PC-9 (cell line): Measurements from ENCODE around the gene SERPINH1. TPM values are rescaled to one million over a fixed set of nuclear protein-coding genes. Genes with fewer than 3 reads are reported as not detected.

ENCODE experiments used
- BruUV-seq: library from RNA; stranded (reverse); fragments of 400-500 nt; replicated peaks from 2 replicates; lab custom pipeline; 2021; lab: Mats Ljungman, UMichigan
- CTCF ChIA-PET: fragments of 300-600 bp; sonication (Branson Sonifier 250); formaldehyde crosslinking; loops from one replicate; lab custom pipeline; 2022; ENCODE audit warnings: antibody characterized with exemption; lab: Charles Lee
- POLR2A ChIA-PET: fragments of 300-600 bp; sonication (Branson Sonifier 250); formaldehyde crosslinking; loops from one replicate; lab custom pipeline; 2022; ENCODE audit warnings: antibody characterized with exemption; ENCODE audit not compliant: unreplicated experiment; lab: Charles Lee
- DNase-seq, 2 experiments: peaks; one replicate each; pipeline versions ENCODE4 v3.0.0 to v3.0.0-alpha.2; 2015 to 2022; ENCODE audit warnings: mixed read lengths in 1 of 2
- H2AFZ ChIP-seq: fragments of 200-600 bp; sonication (generic); 2 replicates; pipeline ENCODE4 v1.8.1; 2017; ENCODE audit warnings: antibody characterized with exemption
- H3F3A ChIP-seq: fragments of 200-600 bp; sonication (generic); 2 replicates; pipeline ENCODE4 v1.8.1; 2017; ENCODE audit warnings: antibody characterized with exemption, mild to moderate bottlenecking, low read depth; ENCODE audit not compliant: insufficient read depth
- H3K27ac ChIP-seq: fragments of 200-600 bp; sonication (generic); 2 replicates; pipeline ENCODE4 v1.6.1; 2016; ENCODE audit warnings: mixed run types
- H3K27me3 ChIP-seq: fragments of 200-600 bp; sonication (generic); 2 replicates; pipeline ENCODE4 v1.6.1; 2016; ENCODE audit warnings: low read depth, mixed run types; ENCODE audit not compliant: insufficient read depth
- H3K36me3 ChIP-seq: fragments of 200-600 bp; sonication (generic); 2 replicates; pipeline ENCODE4 v1.6.1; 2016; ENCODE audit warnings: low read depth, mixed run types
- H3K4me1 ChIP-seq: fragments of 200-600 bp; sonication (generic); replicated peaks from 2 replicates; pipeline ENCODE4 v1.6.1; 2016; ENCODE audit warnings: mixed run types; ENCODE audit not compliant: insufficient read depth
- H3K4me2 ChIP-seq: fragments of 200-600 bp; sonication (generic); 2 replicates; pipeline ENCODE4 v1.6.1; 2017; ENCODE audit warnings: mixed run types
- H3K4me3 ChIP-seq: fragments of 200-600 bp; sonication (generic); 2 replicates; pipeline ENCODE4 v1.6.1; 2016; ENCODE audit warnings: mixed run types
- H3K79me2 ChIP-seq: fragments of 200-600 bp; sonication (generic); 2 replicates; pipeline ENCODE4 v1.6.1; 2017; ENCODE audit warnings: low read depth, mixed run types
- H3K9me2 ChIP-seq: fragments of 200-600 bp; sonication (generic); 2 replicates; pipeline ENCODE4 v1.8.1; 2017; ENCODE audit warnings: mild to moderate bottlenecking; ENCODE audit not compliant: insufficient read depth
- H3K9me3 ChIP-seq: fragments of 200-600 bp; sonication (generic); 2 replicates; pipeline ENCODE4 v1.8.1; 2016; ENCODE audit warnings: low read depth; ENCODE audit not compliant: insufficient read depth
- H4K20me1 ChIP-seq: fragments of 200-600 bp; sonication (generic); 2 replicates; pipeline ENCODE4 v1.8.1; 2017; ENCODE audit not compliant: insufficient read depth
- CTCF ChIP-seq: fragments of 200-600 bp; sonication (generic); conservative IDR thresholded peaks from 2 replicates; pipeline ENCODE4 v1.6.1; 2017; ENCODE audit warnings: mixed run types, antibody characterized with exemption, mild to moderate bottlenecking, moderate library complexity
- EZH2 ChIP-seq: fragments of 200-600 bp; sonication (generic); IDR thresholded peaks from 2 replicates; pipeline ENCODE4 v1.8.0; 2017; ENCODE audit warnings: antibody characterized with exemption, low read depth
- intact Hi-C: fragments of 100-400 bp; cut with micrococcal nuclease; formaldehyde crosslinking; loops from one replicate; pipeline ENCODE4 v1.10.0; 2022; ENCODE audit not compliant: unreplicated experiment
- total RNA-seq: library from RNA; stranded (reverse); gene quantifications from 2 replicates; pipeline ENCODE4 v1.2.3, GENCODE V29; 2021

Gene SERPINH1
- total RNA-seq, 1 experiment from 2014 or later: 152 TPM

- ChIA-PET CTCF (interaction anchor here (0.6 to 0.7 kb wide), 2 partner anchors 13 to 39 kb away, joined by 3 to 12 read pairs; no protein-coding TSS in a partner anchor), POLR2A (no interaction called here)
- Histone ChIP-seq H4K20me1 (no peaks in the 10 kb centered on the region), H3K36me3 (no peaks in the 10 kb centered on the region), H3K27ac (no peak overlapping the region), H3K79me2 (no peaks in the 10 kb centered on the region), H2AFZ (no peak overlapping the region), H3K9me2 (no peaks in the 10 kb centered on the region), H3K4me1 (peaks cover 3% of the 10 kb centered on the region; the same call in 1 of the 2 replicates), H3K4me2 (no peak overlapping the region), H3K27me3 (0 out of 2 replicates have a peak, but pooled peaks cover 7% of the 10 kb centered on the region), H3K4me3 (no peak overlapping the region), H3F3A (peaks cover 2% of the 10 kb centered on the region; the same call in 1 of the 2 replicates), H3K9me3 (no peaks in the 10 kb centered on the region)
- TF ChIP-seq CTCF (no peak), EZH2 (no peak)
- no peak for DNase-seq
- no TSS peak for BruUV-seq
- intact Hi-C loops: loop anchor here (5.0 kb wide), 1 partner anchor 204 kb away; no protein-coding TSS in a partner anchor
Observed at GRCh38 chr11:75598264-75598663, 36.2 kb downstream of the SERPINH1 start.

GRCh38 chr11:75598900-75599299 lies 36.8 kb downstream of the SERPINH1 start:
- POLR2A ChIA-PET: no interaction called here
- Histone ChIP-seq H3K4me2 (no peak overlapping the region), H2AFZ (no peak overlapping the region), H3K79me2 (no peaks in the 10 kb centered on the region), H3K27me3 (0 out of 2 replicates have a peak, but pooled peaks cover 7% of the 10 kb centered on the region), H4K20me1 (no peaks in the 10 kb centered on the region), H3K4me3 (no peak overlapping the region), H3K9me3 (no peaks in the 10 kb centered on the region), H3K36me3 (no peaks in the 10 kb centered on the region), H3K27ac (no peak overlapping the region), H3K4me1 (peaks cover 9% of the 10 kb centered on the region), H3K9me2 (no peaks in the 10 kb centered on the region), H3F3A (peaks cover 8% of the 10 kb centered on the region; the same call in 1 of the 2 replicates)
- no peak for TF ChIP-seq CTCF
- no peak for TF ChIP-seq EZH2
- no TSS peak for BruUV-seq
- DNase-seq: no peak
- intact Hi-C loops: loop anchor here (5.0 kb wide), 1 partner anchor 203 kb away; no protein-coding TSS in a partner anchor
- CTCF ChIA-PET: no interaction called here

- peaks cover 13% of the 10 kb centered on the region for H3K4me1 ChIP-seq
- H3K27me3 ChIP-seq: 0 out of 2 replicates have a peak, but pooled peaks cover 5% of the 10 kb centered on the region
- H3K4me2 ChIP-seq: no peak overlapping the region
- intact Hi-C loops: no loop called here
- no peak for DNase-seq
- ChIA-PET POLR2A (no interaction called here), CTCF (interaction anchor here (0.7 kb wide), 1 partner anchor 419 kb away, joined by 3 read pairs; no protein-coding TSS in a partner anchor)
- H3K9me2 ChIP-seq: no peaks in the 10 kb centered on the region
- H3F3A ChIP-seq: peaks cover 11% of the 10 kb centered on the region; the same call in 1 of the 2 replicates
- H2AFZ ChIP-seq: no peak overlapping the region
- no peaks in the 10 kb centered on the region for H3K79me2 ChIP-seq
- BruUV-seq: no TSS peak
- H3K36me3 ChIP-seq: no peaks in the 10 kb centered on the region
- H3K27ac ChIP-seq: no peak overlapping the region
- no peaks in the 10 kb centered on the region for H4K20me1 ChIP-seq
- no peaks in the 10 kb centered on the region for H3K9me3 ChIP-seq
- no peak overlapping the region for H3K4me3 ChIP-seq
- TF ChIP-seq EZH2: no peak
- TF ChIP-seq CTCF: no peak
Observed at GRCh38 chr11:75600356-75600755, 38.3 kb downstream of the SERPINH1 start.
